HG02973 (cell line): Measurements from ENCODE around the gene TUBB6.
A peak's percentile ranks its signal among the peaks of the same experiment; 100 is the strongest.

Source experiments
- ATAC-seq: cut with Tn5 transposase; IDR thresholded peaks from one replicate; pipeline ENCODE4 v1.9.1; 2021; ENCODE audit warnings: moderate library complexity; ENCODE audit not compliant: unreplicated experiment

The TUBB6 gene

DNA sequence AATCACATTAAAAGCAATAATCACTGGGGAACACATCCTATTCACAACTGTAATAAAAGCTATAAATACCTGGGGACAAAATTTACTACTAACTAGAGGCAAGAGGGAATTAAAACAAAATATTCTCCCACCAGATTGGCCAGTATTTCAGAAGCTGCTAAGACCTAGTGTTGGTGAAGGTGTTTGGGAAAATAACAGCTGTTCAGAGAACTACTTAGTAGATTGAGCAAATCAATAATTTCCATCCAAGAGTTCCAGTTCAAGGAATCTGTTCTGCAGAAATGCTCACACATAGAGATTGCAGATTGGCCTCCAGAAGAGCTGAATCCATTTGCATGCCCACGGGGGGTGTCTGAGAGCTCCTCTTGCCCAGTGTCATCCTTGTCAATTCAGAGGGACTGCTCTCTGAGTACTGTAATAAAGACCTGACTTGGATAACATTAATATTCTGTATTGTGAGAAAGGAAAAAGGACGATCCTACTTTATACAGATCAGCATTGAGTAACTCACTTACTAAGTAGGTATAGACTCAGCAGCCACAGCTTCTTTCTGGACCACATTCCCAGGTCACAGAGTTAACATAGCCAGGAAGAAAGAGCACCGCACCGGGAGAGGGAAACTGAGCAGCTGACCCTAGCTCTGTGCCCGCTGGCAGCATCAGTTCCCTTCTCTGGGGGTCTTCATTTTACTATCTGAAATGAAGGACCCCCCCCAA lies 5.6 kb downstream of the TUBB6 start:
- ATAC-seq = no peak

DNA sequence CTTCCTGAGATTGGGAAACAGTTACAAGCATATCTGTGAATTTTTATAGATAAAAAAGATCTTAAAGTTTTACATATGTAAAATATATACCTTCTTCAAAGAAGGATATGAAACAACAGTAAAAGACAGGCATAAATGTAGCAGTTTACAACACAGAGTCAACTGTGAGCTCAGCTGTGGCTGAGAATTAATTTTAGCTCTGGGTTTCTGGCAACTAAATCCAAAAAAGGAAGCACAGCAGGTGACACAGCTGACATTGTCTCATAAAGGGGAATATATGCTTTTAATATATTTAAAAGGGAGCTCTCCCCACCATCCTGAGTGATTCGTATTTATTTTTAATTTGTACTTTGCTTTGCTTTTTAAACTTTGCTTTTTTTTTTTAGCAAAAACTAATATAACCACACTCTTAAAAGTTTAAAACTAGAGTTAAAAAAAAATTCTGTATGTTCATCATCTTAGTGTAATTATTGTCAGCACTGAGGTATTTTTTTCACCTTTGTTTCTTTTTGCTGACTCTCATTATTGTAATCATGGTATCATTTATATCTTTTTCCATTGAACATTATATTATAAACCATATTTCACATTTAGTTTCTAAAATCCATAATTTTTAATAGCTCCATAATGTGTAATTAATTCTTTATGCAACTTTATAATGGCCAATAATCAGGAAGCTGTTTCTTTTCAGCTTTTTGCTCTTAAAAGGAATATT lies 6.7 kb downstream of the TUBB6 start:
- ATAC-seq = no peak

DNA sequence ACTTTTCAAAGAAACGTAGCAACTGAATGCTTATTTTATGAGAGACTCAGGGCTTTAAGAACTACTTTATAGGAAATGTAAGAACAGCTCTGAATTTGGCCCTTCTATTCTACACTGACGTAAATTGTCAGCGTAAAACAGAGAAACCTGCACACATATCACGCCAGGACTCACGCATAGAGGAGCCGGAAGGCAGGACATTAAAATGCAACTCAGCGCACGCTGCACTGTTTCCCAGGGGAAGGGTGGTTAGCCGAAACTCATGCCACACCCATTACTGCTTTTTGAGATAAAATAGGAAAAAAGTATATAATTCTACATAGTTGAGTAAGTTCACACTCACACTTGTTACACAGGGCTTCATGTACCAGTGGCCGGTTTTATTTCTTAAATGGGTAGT lies 7.4 kb downstream of the TUBB6 start:
- ATAC-seq = no peak

DNA sequence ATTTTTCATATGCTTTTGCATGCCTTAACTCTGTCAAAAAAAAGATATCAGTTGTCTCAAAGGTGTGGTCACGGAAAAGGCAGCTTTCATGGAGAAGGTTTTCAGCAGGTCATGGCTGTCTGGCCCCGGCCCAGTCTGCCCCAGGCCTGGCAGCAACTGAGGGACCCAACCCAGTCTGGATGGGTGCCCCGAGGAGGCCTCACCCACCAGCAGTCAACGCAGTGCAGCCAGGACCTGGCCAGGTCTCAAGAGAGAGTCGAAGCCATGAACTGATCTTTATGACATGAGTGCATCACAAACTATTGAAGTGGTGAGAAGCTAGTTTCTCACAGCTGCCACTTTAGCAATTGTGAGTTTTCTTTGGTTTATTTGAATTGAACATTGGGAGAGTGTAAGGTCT lies 7.9 kb downstream of the TUBB6 start:
- ATAC-seq = no peak

DNA sequence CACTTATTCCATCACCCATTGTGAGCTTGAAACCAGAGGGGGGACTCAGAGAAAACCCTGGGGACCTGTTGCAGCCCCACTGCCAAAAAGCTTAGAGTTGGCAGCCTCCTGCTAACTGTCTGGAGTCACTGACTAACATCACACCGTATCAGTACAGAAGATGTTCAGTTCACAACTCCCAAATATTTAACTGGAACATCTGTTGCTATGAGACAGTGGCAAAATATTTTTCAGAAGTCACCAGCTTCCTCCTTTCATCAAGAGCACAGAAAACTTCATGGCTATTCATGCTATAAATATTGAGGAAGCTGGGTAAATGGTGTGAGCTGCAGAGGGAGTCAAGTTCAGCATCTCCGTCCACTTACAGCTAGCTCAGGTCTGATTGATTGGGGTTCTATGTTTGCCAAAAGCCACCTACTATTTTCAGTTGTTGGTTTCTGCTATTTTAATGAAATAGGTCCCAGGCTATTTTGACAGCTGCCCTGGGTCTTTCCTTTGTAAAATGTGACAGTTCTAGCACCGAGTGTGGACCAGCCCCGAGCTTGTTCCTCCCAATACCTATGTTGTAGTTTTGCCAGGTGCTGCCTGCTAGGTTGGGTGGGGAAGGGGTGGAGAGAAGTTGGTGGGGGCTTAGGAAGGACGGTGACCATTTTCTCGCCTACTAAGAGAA lies 9.8 kb downstream of the TUBB6 start:
- ATAC-seq = no peak

DNA sequence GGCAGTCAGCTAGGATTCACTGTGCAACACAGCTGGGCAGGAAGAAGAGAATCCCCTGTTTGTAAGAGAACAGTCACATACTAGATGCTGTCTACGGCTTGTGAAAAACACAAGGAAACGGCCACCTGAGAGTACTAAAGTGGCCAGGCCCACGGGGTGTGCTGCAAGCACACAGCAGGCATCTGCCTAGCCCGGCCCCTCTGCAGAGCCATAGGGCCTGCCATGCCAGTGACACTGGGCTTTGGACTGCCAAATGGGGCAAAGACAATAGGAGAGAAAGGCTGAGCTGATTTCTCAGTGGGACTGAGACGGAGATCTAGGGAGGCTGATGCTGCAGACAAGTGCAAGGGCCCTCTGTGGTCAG lies 10.3 kb downstream of the TUBB6 start:
- no peak for ATAC-seq

DNA sequence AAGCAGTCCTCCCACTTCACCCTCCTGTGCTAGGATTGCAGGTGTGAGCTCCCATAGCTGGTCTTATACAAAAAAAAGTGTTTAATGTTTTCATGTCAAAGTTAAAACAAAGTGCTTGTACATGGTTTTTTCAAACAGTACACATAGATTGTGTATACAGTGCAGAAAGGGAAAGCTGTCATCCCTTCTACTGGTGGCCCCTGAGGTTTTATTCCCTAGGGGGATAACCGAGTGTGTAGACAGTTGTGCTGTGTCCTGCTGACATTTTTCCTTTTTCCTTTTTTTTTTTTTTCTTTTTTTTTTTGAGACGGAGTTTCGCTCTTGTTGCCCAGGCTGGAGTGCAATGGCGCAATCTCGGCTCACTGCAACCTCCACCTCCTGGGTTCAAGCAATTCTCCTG lies 10.8 kb downstream of the TUBB6 start:
- no peak for ATAC-seq

DNA sequence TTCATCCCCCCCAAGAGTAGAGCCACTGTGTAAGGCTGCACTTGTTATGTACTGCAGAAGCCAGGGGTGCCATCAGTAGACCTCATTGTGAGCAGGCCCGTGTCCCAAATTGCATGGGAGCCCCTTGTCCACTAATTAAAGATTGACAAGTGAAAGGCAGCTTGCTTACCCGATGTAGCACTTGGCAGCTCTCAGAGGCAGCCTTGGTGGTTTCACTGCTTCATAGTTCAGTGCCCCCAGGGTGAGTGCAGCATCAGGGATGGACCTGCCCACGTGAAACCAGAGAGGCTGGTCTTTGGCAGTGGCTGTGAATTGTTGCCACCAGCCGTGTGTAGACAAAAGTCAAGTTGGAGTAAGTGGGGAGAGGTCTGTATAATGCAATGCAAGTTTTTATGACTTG lies 13.3 kb downstream of the TUBB6 start:
- ATAC-seq = peak; percentile 47

DNA sequence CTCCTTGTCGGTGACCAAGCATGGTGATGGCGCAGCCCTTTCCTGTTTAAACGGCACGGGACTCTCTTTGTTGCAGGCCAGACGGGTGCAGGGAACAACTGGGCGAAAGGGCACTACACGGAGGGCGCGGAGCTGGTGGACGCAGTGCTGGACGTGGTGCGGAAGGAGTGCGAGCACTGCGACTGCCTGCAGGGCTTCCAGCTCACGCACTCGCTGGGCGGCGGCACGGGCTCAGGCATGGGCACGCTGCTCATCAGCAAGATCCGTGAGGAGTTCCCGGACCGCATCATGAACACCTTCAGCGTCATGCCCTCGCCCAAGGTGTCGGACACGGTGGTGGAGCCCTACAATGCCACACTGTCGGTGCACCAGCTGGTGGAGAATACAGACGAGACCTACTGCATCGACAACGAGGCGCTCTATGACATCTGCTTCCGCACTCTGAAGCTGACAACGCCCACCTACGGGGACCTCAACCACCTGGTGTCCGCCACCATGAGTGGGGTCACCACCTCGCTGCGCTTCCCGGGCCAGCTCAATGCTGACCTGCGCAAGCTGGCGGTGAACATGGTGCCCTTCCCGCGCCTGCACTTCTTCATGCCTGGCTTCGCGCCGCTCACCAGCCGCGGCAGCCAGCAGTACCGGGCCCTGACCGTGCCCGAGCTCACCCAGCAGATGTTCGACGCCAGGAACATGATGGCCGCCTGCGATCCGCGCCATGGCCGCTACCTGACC lies 17.1 kb downstream of the TUBB6 start:
- no peak for ATAC-seq

DNA sequence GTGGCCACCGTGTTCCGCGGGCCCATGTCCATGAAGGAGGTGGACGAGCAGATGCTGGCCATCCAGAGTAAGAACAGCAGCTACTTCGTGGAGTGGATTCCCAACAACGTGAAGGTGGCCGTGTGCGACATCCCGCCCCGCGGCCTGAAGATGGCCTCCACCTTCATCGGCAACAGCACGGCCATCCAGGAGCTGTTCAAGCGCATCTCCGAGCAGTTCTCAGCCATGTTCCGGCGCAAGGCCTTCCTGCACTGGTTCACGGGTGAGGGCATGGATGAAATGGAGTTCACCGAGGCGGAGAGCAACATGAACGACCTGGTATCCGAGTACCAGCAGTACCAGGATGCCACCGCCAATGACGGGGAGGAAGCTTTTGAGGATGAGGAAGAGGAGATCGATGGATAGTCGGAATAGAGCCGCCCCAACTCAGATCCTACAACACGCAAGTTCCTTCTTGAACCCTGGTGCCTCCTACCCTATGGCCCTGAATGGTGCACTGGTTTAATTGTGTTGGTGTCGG lies 17.7 kb downstream of the TUBB6 start:
- no peak for ATAC-seq

DNA sequence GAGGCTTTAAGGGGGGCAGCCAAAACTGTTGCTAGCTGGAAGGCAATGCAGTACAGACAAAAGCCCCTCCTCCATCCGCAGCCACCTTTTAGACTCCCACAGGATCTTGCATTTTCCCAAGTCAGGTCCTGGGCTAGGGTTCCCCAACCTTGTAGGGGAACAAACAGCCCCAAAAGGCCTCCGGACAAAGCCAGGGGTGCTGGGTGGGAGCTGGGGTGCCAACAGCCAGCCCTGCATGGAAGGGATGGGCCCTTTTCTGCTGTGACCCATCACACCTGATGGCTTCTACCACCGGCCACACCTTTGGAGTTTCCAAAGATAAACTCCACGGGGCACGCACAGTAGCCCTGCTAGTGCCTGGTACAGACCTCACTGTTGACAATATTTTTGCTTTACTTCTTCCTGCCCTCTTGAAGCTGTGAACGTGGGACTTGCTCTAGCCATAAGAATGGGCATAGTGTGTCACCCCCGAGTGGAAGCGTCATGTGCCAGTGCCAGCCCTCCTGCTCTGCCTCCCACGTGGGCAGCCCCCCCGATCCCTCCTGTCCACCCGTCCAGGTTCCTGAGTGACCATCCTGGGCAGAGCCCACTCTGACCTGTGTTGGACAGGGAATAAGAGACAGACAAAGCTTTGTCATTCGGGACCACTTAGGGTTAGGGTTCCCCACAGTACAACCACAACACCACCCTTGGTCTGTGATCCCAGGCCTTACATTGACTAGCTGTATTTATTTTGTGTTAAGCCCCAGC lies 18.8 kb downstream of the TUBB6 start:
- ATAC-seq = no peak

DNA sequence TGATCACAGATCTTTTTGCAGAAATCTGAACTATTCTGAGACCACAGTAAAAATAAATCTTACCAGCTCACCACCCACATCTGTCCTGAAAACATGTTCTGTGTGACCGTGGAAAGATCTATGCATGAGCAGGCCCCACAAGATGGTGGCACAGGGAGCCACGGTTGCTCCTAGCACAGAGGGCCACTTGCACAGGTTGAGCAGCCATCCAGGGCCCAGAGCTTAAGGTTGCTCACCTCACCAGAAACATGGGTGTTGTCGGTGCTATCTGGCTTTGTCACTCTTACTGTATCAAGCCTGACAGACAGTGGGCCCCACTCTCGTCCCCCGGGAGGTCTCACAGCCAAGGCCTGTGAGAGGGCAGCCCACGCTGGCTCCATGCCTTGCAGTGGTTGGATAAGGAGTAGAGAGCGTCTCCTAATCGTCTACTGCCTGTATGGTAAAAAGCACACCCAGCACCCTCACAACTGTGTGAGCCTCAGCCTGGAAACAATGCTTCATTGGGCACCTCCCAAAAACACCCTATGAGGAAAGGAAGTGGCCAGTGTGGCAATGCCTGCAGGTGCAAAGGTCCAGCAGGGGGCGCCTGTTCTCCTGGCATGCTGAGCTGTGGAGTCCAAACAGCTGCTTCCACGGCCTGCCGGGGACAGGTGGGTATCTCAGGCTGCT lies 19.6 kb downstream of the TUBB6 start:
- no peak for ATAC-seq

DNA sequence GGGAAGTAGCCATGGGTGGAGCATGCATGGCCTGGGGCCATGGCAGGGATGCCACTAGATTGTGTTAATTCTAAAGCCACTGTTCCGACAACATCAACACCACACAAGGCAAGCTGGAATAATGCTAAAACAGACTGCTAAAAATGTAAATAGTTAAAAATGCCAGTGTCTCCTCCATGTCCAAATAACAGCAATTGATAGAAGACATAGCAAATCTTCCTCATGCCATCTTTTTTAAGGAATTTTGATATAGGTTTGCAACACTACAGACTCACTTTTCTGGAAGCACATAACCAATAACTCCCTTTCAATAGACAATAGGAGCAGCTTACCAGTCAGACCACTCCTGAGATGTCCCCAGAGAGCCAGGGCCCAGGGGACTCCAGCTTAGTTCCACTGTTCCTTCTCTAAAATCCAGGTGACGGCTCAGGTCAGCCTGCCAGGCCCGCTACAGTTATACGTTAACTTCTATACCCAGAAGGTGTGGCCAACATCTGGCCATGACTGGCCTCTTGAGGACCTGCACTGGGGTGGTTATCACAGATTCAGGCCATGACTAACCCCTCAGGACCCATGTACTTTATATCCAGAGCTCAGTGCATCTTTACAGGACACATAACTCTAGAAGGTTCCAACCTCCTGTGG lies 20.3 kb downstream of the TUBB6 start:
- ATAC-seq = no peak

DNA sequence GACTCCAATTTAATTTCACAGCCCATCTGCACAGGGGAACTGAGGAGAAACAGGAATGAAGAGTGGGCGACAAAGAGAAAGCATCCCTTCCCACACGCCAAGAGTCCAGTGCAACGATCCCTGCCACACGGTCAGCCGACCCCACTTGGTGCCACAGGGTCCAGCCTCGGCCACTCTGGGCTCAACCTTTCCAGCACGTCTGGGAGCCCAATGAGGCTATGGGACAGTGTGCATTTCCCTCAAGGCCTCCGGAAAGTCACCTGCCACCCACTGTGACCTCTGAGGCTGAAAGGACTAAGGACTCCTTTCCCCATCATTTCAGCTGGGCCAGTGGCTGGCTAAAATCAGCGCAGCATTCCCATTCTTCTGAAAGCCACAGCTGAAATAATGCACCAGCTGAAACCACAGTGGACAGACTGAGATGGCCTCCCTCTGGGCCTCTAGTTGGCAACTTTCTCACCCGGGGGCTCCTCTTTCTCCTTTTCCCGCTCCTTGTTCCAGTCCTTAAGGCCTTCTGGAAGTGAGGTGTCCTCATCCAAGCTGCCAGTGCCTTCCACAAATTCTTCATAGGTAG lies 21.2 kb downstream of the TUBB6 start:
- ATAC-seq = no peak

DNA sequence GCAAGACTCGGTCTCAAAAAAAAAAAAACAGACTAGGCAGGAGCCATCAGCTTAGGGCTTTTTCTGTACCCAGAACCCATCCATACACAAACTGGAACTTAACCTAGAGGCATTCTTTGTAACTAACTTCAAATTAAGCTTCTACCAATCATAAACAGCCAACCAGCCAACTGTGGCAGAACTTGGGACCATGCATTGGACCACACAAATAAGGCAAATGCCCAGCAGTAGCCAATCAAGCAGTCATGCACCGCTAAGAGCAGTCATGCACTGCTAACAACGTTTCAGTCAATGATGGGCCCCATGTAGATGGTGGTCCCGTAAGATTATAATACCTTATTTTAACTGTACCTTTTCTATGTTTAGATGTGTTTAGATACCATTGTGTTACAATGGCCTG lies 22.7 kb downstream of the TUBB6 start:
- no peak for ATAC-seq

DNA sequence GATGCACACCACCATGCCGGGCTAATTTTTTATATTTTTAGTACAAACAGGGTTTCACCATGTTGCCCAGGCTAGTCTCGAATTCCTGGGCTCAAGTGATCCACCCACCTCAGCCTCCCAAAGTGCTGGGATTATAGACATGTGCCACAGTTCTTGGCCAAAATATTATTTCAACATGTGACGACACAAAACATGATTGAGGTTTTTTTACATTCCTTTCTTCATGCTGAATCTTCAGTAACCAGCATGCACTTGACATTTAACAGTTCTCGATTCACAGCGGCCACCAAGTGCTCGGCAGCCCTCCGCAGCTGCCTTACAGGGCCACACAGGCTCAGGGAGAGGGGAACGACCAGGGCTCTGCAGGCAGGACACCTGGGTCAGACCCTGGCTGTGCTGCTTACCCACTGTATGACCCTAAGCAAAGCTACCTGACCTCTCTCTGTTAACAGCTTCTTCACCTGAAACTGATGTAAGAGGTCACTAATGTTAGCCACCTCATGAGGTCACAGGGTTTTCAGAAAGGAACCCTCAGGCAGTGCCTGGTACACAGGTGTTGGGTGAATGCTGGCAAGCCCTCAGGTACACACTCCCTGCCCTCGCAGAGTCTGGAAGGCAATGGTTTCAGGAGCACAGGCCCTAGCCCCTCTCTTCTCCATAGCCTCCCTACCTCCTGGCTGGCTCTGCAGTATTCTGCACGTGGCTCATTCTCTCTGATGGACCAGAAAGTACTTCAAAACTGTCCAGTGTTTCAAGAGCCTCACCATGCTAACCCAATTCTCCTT lies 25.7 kb downstream of the TUBB6 start:
- ATAC-seq = no peak

DNA sequence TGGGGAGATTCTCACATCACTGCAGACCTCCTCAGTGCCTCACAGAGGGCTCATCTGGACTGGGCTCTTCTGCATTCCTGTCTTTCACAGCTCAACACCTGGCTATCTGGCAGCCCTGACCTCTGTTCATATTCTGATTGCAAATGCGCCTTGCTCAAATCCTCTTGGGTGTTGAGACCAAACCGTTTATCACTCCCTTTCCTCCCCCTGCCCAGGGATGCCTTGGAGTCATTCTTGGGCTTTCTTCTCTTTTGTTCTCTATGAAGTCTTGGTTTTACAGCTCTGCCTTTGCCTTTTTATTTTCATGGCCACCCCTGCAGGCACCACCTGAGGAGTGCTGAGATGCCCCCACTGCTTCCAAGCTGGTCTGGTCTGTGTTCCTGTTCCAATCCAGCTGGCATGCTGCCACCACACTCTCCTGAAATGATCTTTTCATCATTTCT lies 26.3 kb downstream of the TUBB6 start:
- no peak for ATAC-seq

DNA sequence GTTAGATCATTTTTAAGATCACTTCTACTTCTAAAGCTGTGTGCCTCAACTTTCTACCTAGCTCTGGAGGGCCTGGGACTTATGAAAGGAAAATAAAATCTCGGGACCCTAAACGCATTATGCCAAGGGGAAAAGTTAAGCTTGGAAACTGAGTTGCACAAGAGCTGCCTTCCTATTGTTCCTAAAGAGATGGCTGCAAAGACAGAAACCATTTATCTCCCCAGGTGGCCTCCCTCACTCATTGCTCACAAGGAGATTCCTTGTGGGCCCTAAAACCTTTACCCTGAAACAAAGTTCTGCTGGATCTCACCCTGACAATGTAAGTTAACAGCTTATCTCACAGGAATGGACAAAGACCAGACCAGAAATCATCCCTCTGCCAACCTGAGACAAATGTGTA lies 26.8 kb downstream of the TUBB6 start:
- no peak for ATAC-seq
